Choroid plexus epithelial cell (primary cell): Measurements from ENCODE around the gene CDON.

Source experiments
- DNase-seq: peaks from one replicate; pipeline ENCODE4 v3.0.0-alpha.2; 2010; ENCODE audit warnings: low read depth
- H3K4me3 ChIP-seq: 2 replicates; pipeline ENCODE4 v1.5.1; 2011; ENCODE audit warnings: low read depth, mild to moderate bottlenecking, control low read depth, low read length, moderate library complexity
- TF ChIP-seq, protein P1 (sequence below): conservative IDR thresholded peaks from 2 replicates; pipeline ENCODE4 v1.5.1; 2011; ENCODE audit warnings: low read depth, mild to moderate bottlenecking, control low read depth, inconsistent platforms, low read length, moderate library complexity

CDON gene

GRCh38 chr11:125932301-125932700 is 130.4 kb downstream of the CDON start:
- no peak for DNase-seq
- no peak overlapping the region for H3K4me3 ChIP-seq
- TF ChIP-seq, protein P1, sequence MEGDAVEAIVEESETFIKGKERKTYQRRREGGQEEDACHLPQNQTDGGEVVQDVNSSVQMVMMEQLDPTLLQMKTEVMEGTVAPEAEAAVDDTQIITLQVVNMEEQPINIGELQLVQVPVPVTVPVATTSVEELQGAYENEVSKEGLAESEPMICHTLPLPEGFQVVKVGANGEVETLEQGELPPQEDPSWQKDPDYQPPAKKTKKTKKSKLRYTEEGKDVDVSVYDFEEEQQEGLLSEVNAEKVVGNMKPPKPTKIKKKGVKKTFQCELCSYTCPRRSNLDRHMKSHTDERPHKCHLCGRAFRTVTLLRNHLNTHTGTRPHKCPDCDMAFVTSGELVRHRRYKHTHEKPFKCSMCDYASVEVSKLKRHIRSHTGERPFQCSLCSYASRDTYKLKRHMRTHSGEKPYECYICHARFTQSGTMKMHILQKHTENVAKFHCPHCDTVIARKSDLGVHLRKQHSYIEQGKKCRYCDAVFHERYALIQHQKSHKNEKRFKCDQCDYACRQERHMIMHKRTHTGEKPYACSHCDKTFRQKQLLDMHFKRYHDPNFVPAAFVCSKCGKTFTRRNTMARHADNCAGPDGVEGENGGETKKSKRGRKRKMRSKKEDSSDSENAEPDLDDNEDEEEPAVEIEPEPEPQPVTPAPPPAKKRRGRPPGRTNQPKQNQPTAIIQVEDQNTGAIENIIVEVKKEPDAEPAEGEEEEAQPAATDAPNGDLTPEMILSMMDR = no peak

- DNase-seq = no peak
- no peak overlapping the region for H3K4me3 ChIP-seq
- TF ChIP-seq, protein P1 = no peak
Observed at GRCh38 chr11:125931668-125932067, 131.0 kb downstream of the CDON start.

DNA sequence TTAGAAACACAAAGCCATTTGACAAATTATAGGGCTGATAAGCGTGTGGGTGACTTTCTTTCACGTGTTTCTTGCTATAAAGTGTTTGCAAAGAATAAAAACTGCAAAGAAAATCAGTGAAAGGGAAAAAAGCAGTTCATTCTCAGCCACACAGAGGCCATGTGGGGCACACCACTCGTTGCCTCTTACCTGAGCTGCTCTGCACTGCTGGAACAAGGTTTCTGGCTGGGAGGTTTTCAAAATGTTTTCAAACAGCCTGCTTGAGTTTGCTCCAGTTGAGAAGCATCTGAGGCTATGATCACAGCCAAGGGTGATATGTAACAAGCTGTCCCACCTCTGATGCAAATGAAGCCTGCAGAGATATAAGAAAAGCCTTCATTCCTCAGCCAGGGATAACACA is 131.6 kb downstream of the CDON start:
- DNase-seq = no peak
- no peak overlapping the region for H3K4me3 ChIP-seq
- TF ChIP-seq, protein P1 = no peak

GRCh38 chr11:125930076-125930450 is 132.6 kb downstream of the CDON start:
- no peak for DNase-seq
- H3K4me3 ChIP-seq = no peak overlapping the region

GRCh38 chr11:125929445-125930075 is 133.1 kb downstream of the CDON start:
- DNase-seq = no peak
- TF ChIP-seq, protein P1 = no peak
- no peak overlapping the region for H3K4me3 ChIP-seq

More at GRCh38 chr11:125930076-125930450, 132.6 kb downstream of the CDON start:
- TF ChIP-seq, protein P1 = no peak

DNA sequence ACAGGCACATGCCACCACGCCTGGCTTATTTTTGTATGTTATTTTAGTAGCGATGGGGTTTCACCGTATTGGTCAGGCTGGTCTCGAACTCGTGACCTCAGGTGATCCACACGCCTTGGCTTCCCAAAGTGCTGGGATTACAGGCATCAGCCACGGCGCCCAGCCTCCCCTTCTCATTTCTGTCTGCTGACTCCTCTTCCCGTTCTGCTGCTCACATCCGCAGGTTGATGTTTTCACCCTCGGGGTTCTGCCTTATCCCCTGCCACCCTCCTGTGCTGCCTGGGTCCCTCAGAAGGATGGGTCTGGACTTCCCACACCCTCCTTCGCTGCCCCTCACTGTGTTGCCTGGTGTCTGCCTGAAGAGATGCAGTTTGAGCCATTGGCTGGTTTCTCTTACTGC is 136.0 kb downstream of the CDON start:
- TF ChIP-seq, protein P1 = no peak
- no peak for DNase-seq
- H3K4me3 ChIP-seq = no peak overlapping the region

DNA sequence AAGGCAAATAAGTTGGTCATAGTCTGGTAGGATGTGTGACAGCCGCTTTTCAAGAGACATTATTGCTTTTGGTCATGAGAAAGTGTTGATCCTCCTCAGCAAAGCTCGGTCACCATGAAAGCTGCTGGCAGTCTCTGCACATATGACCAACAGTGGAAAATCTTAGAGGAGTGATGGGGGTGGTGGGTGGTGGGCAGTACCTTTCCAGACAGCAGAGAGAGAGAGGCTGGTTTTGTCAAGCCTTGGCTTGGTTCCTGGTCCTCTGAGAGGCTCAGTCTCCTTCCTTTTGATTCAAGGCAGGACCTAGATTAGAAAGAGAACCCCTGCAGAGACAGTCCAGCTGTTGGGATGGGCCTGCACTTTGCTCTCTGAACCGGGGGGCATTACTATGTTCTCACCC is 136.9 kb downstream of the CDON start:
- TF ChIP-seq, protein P1 = no peak
- H3K4me3 ChIP-seq = no peak overlapping the region

More for the DNA sequence above, 136.9 kb downstream of the CDON start:
- DNase-seq = no peak
